Endothelial cell of umbilical vein (primary cell): ENCODE measurements around the gene CASD1.

ENCODE experiments used
- CTCF ChIP-seq, 2 donors: IDR thresholded peaks; 1 replicate in 1 of 2; 2 replicates in 1 of 2; pipeline ENCODE4 v1.5.1; 2011; ENCODE audit warnings: low read length in 2 of 2, mild to moderate bottlenecking in 2 of 2, moderate library complexity in 2 of 2, control low read depth in 1 of 2, inconsistent platforms in 1 of 2, low read depth in 1 of 2; ENCODE audit not compliant: insufficient read depth in 1 of 2; ENCODE audit errors: extremely low read depth in 1 of 2
- EZH2 ChIP-seq: IDR thresholded peaks from 2 replicates; pipeline ENCODE4 v1.6.1; 2012; ENCODE audit warnings: borderline replicate concordance, low read depth, mild to moderate bottlenecking, moderate library complexity, low read length, inconsistent platforms; ENCODE audit not compliant: severe bottlenecking
- JUN ChIP-seq: IDR thresholded peaks from 2 replicates; pipeline ENCODE4 v1.6.1; 2011; ENCODE audit warnings: borderline replicate concordance, low read depth; ENCODE audit not compliant: insufficient read length, insufficient read depth
- MAX ChIP-seq: IDR thresholded peaks from 2 replicates; pipeline ENCODE4 v1.6.1; 2011; ENCODE audit not compliant: insufficient read depth, insufficient read length
- MYC ChIP-seq: IDR thresholded peaks from one replicate; pipeline ENCODE4 v1.6.1; 2011; ENCODE audit warnings: mild to moderate bottlenecking, low read depth, low read length
- POLR2A ChIP-seq: IDR thresholded peaks from 2 replicates; pipeline ENCODE4 v1.6.1; 2012; ENCODE audit warnings: low read depth, mild to moderate bottlenecking, control low read depth, low read length
- POLR2AphosphoS5 ChIP-seq: IDR thresholded peaks from 2 replicates; pipeline ENCODE4 v1.6.1; 2012; ENCODE audit warnings: low read depth, mild to moderate bottlenecking, control low read depth, low read length, moderate library complexity; ENCODE audit not compliant: insufficient read depth

GRCh38 chr7:94512735-94513564 is 3.3 kb downstream of the CASD1 start:
- TF ChIP-seq CTCF (IDR thresholded peaks at IDR 0.05; ENCODE audit: extremely low read depth in 1 of 2, insufficient read depth in 1 of 2, low read depth in 1 of 2, low read length in 2 of 2) (no peak), MYC (no peak), POLR2AphosphoS5 (no peak), EZH2 (no peak), POLR2A (no peak), MAX (no peak), JUN (no peak)
